ENCODE data around the gene DOCK4. TPM values are rescaled to one million over a fixed set of nuclear protein-coding genes. Genes with fewer than 3 reads are reported as not detected.
"Not testable (repeated sequence)": the region's sequence is repeated elsewhere in the genome, so short reads cannot be mapped to it uniquely, and the experiment has no call there.

DOCK4 gene
- total RNA-seq, 1 donor from 2014 or later: 18.5 TPM

- intact Hi-C loops (cut with DNase I): loop anchor here (10.0 kb wide), 2 partner anchors 254 to 464 kb away; partner anchors contain the start of genes DOCK4 and ZNF277
- no peak for DNase-seq (ENCODE audit: low spot score)
Observed at GRCh38 chr7:111951052-111951451, 255.1 kb downstream of the DOCK4 start.

- DNase-seq (ENCODE audit: low spot score): no peak
- intact Hi-C loops (cut with DNase I): no loop called here
Observed at GRCh38 chr7:111942450-111943081, 263.6 kb downstream of the DOCK4 start.

DNA sequence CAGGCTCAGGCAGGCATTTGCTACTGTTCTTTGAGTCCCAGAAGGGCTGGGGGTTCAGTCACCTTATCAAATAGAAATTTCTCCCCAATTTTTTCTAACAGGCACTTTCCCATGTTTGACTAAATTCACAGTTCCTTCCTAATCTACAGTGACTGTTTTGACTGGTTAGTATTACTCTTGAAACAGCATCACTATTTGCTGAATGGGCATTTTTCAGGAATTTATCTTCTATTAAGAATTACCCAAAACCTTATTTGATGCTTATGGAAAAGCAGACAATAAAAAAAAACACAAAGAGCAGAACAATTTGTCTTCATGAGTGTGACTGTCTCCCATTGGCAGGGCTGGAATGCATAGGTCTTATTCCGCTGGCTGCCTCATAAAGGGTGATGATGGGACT is 269.0 kb downstream of the DOCK4 start:
- DNase-seq (ENCODE audit: low spot score): no peak
- intact Hi-C loops (cut with DNase I): no loop called here

- no peak for DNase-seq (ENCODE audit: low spot score)
- intact Hi-C loops (cut with DNase I): no loop called here
Observed at GRCh38 chr7:111933609-111934008, 272.6 kb downstream of the DOCK4 start.

DNA sequence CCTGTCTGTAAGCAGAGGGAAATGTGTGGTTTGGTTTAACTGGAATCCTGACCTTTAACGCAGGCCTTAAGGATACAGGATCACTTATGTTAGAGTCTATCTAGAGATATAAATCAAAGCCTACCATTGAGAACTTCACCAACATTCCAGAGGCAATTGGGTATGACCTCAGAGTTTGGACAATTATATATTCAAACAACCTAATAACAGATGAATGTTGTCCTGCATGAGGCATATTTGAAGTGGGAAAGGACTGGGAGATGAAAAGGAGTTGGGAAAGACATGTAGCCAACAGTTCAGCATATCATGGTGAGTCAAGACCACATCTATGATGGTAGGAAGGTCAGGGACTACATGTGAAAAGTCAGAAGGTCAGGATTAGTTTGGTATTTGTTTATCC is 274.2 kb downstream of the DOCK4 start:
- DNase-seq (ENCODE audit: low spot score): no peak
- intact Hi-C loops (cut with DNase I): no loop called here

DNA sequence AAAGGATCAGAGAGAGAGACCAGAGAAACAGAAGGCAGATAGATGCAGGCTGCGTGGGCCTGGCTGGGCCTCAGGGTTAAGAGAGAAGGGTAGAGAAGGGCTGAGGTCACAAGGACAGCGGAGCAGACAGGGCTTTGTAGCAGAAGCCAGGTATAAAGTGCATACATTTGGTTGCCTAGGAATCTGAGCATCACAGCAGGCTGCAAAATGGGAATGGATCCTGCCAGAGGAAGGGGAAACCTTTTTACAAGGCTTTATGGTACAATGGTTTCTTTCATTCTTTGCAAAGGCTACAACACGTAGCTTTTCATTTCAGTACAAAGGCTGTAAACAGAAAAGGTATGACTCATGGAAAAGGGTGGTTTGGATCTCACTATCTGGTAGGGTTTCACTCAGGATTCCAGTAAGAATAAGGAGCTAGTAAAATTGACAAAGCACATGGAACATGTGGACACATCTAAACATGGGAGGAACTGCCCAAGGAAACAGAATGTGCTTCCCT is 275.1 kb downstream of the DOCK4 start:
- no peak for DNase-seq (ENCODE audit: low spot score)
- intact Hi-C loops (cut with DNase I): no loop called here

DNA sequence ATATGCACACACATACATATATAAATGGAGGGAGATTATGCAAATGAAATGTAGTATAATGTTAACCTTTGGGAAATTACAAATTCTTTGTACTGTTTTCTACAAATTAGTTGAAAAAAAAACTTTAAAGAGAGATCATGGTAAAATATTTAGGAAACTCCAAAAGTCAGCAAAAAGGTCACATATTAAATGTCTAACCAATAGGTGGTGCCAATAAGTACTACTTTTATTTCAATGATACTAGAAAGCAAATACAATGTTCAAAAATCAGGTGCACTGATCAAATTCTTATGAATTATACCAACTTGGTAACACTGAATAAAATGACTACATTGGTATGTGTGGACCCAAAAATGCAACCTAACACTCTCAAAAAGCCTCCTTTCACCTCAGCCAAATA is 276.9 kb downstream of the DOCK4 start:
- DNase-seq (ENCODE audit: low spot score): no peak
- intact Hi-C loops (cut with DNase I): no loop called here

DNA sequence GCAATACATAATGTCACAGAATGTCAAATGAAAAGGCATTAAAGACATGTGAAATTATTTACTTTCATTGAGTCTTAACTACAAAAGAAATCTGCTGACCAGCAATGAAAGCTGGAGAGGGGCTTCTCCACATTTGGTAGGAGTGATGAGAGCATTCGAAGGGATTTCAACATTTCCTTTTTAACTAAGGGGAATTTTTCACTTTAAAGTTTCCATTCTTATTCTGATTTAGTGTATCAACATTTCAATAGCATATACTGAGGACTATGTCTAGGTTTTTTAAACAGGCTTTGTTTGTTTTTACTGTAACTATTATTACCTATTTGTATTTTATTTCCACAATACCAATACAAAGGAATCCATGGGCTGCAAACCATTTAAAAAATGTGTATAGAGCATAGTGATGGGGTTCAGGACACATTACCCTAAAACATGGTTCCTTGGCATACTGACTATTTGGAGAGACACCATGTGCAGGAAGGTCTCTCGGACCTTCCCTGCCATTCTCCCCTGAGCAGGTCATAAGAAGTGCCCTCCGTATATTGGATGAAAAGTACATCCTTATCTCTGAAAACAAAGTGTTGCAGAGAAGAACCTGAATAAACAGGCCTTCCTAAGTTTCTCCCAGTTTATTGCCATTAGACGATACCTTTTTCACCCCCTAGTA is 278.7 kb downstream of the DOCK4 start:
- no peak for DNase-seq (ENCODE audit: low spot score)
- intact Hi-C loops (cut with DNase I): no loop called here

- no peak for DNase-seq (ENCODE audit: low spot score)
- intact Hi-C loops (cut with DNase I): no loop called here
Observed at GRCh38 chr7:111920329-111920728, 285.9 kb downstream of the DOCK4 start.

DNA sequence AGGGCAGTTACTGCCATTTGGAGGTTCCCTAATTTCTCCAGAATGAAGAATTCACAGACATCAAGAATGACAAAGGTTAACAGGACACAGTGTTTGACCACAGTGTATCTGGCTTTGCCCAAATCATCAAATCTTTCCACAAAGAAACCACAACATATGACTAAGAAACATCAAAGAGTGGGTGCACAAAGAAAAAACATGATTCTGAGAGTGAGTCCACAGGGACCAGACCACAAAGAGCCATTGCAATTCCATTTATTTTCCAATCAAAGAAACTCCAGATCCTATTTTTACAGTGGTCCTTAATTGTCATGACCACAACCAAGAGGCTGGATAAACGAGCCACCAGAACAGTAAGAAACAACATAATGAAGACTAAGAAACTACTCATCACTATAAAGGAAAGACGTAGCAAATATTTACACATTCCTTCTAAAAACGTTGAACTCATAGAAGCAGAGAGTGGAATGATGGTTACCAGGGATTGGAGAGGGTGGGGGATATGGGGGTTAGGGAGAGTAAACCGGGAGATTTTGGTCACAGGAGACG is 286.5 kb downstream of the DOCK4 start:
- intact Hi-C loops (cut with DNase I): no loop called here
- no peak for DNase-seq (ENCODE audit: low spot score)

DNA sequence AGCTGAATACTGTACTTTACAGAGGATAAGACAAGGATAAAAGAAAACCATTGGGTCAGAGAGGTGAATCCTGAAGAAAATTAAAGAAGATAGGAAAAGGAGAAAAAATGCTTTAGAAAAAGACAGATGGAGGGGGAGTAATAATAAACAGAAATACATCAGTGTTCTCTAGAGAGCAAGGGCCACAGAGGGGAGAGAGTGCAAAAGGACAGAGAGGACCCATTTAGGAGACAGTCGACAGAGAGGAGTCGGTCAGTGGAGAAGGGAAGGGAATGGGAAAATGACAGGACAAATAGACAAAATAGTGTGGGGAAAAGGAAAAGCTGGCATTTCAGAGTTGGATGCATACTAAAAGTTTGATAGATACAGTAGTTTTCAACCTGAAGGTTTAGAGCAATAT is 287.0 kb downstream of the DOCK4 start:
- intact Hi-C loops (cut with DNase I): no loop called here
- DNase-seq (ENCODE audit: low spot score): no peak

- intact Hi-C loops (cut with DNase I): no loop called here
- no peak for DNase-seq (ENCODE audit: low spot score)
Observed at GRCh38 chr7:111918461-111918860, 287.7 kb downstream of the DOCK4 start.

- DNase-seq (ENCODE audit: low spot score); intact Hi-C loops (cut with DNase I): not testable (repeated sequence)
Observed at GRCh38 chr7:111917404-111917803, 288.8 kb downstream of the DOCK4 start.

DNA sequence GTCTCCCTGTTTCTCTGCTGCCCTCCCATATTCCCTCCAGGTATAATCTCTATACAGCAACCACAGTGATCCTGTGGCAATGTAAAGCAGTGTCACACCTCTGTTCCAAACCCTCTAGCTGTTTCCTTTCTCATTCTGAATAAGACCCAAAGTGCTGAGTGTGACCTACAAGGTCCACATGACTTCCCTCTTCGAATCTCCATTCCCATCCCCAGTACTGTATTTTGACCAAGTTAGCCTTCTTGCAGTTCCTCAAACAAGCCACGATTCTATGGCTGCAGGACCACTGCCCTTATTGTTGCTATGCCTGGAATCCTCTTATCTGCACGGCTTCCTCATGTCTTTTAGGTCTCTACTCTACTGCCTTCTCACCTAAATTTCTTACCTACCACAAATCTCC is 291.9 kb downstream of the DOCK4 start:
- intact Hi-C loops (cut with DNase I): no loop called here
- no peak for DNase-seq (ENCODE audit: low spot score)

DNA sequence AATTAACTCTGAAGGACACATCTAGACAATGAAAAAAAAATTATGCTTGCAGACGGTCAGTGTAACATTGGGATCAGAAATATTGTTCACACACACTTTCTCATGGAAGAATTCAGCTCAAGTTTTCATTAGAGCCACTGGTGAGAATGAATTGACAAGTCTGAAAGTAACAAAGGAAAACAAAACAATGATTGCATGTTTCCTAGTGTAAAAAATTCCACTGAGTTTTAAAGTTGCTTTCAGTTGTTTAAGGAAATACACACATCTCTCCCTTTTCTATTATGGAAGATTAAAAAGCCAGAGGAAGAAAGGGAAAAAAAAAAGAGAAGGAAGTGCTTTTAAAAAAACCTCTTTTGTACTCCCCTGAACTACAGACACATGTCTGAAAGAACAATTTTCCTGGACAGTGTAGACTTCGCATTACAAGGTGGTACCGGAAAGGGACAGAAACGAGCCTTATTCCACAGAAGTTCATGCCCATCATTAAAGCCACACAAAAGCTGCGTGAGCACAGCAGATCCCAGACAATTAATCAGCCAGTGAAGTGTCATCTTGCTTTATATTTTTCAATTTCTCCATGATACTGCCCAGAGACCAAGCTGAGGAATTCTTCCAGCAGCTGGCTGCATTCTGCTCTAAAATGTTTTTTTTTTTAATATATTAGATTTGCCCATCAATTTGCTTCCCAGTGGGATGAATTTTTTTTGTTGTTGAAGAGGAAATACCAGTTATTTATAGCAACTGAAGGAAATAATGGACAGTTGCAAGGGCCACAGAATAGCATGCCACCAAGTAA is 294.8 kb downstream of the DOCK4 start:
- intact Hi-C loops (cut with DNase I): no loop called here
- no peak for DNase-seq (ENCODE audit: low spot score)

DNA sequence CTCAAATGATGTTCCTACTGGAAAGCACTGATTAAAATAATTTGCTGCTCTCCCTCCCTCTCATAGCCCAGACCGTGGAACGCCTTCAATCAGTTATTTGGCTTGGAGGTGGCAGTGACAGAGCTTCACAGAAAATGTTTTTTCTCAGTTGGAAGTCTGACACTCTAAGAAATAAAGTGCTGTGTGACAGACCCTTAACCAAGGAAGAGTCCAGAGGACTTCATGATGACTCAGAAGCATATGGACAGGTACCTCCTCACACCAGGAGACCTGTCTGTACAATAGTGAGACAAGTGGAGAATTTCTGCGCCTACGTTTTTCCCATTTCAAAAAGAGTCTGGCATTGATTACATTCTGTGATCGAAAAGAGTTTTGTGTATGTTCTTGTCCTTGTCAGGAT is 295.5 kb downstream of the DOCK4 start:
- intact Hi-C loops (cut with DNase I): no loop called here
- no peak for DNase-seq (ENCODE audit: low spot score)

- intact Hi-C loops (cut with DNase I); DNase-seq (ENCODE audit: low spot score): not testable (repeated sequence)
Observed at GRCh38 chr7:111908673-111909072, 297.5 kb downstream of the DOCK4 start.

DNA sequence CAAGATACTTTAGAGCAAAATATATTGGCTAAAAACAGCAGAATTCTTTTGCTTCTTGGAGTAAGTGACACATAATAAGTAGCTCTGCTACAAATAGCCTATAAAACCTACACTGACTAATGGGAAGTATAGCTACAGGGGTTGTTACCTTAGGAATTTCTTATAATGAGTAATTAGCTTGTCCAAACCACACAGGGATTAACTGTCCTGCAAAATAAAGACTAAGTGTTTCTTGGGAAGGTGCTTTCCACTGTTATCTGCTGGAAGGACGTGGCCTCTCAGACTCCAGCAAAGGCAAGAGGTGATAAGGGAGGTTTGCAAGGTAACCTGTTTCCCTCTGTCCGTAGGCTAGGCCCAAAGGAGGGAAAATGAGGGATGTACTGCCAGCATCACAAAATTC is 302.4 kb downstream of the DOCK4 start:
- intact Hi-C loops (cut with DNase I): no loop called here
- no peak for DNase-seq (ENCODE audit: low spot score)

DNA sequence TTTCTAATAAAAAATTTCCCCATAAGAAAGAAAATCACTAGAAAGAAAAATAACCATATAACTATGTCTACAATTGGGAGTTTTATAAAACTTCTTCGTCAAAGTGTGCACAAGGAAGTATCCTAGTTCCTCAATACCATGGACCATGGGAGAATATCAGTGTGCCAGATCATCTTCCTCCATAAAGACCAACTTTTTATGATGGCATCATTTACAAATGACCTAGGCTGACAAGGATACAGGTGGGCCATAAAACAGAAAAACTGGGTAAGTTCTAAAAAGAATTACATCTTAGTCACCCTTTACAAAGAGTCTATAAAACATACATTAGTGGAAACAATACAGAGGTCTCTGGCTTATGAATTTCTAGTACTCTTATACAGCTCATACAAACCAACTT is 303.2 kb downstream of the DOCK4 start:
- intact Hi-C loops (cut with DNase I): no loop called here

GRCh38 chr7:111900283-111900682 is 305.9 kb downstream of the DOCK4 start:
- intact Hi-C loops (cut with DNase I): no loop called here
- DNase-seq (ENCODE audit: low spot score): no peak

More for the DNA sequence above, 303.2 kb downstream of the DOCK4 start:
- DNase-seq (ENCODE audit: low spot score): no peak
